GM23248 (cell line): Measurements from ENCODE around the gene PITPNB. TPM values are rescaled to one million over a fixed set of nuclear protein-coding genes. Genes with fewer than 3 reads are reported as not detected.

ENCODE experiments used
- DNase-seq: peaks from one replicate; pipeline ENCODE4 v3.0.0-alpha.2; 2015
- H2AFZ ChIP-seq: fragments of 200-600 bp; sonication (generic); 2 replicates; pipeline ENCODE4 v1.6.1; 2016; ENCODE audit warnings: antibody characterized with exemption
- H3F3A ChIP-seq: fragments of 200-600 bp; sonication (generic); 2 replicates; pipeline ENCODE4 v1.6.1; 2016; ENCODE audit warnings: mild to moderate bottlenecking, antibody characterized with exemption, mixed run types; ENCODE audit not compliant: insufficient read depth
- H3K27ac ChIP-seq: fragments of 200-600 bp; sonication (generic); 2 replicates; pipeline ENCODE4 v1.5.1; 2016; ENCODE audit warnings: mild to moderate bottlenecking
- H3K27me3 ChIP-seq: fragments of 200-600 bp; sonication (generic); replicated peaks from 2 replicates; pipeline ENCODE4 v1.6.1; 2016; ENCODE audit warnings: mild to moderate bottlenecking; ENCODE audit not compliant: insufficient read depth
- H3K36me3 ChIP-seq: fragments of 200-600 bp; sonication (generic); 2 replicates; pipeline ENCODE4 v1.6.1; 2016; ENCODE audit warnings: low read depth, mild to moderate bottlenecking
- H3K4me1 ChIP-seq: fragments of 200-600 bp; sonication (generic); 2 replicates; pipeline ENCODE4 v1.6.1; 2016; ENCODE audit warnings: mild to moderate bottlenecking; ENCODE audit not compliant: insufficient read depth
- H3K4me2 ChIP-seq: fragments of 200-600 bp; sonication (generic); one replicate; pipeline ENCODE4 v1.6.1; 2016; ENCODE audit warnings: mild to moderate bottlenecking; ENCODE audit not compliant: unreplicated experiment
- H3K4me3 ChIP-seq: fragments of 200-600 bp; sonication (generic); 2 replicates; pipeline ENCODE4 v1.5.1; 2016; ENCODE audit warnings: mild to moderate bottlenecking
- H3K79me2 ChIP-seq: fragments of 200-600 bp; sonication (generic); 2 replicates; pipeline ENCODE4 v1.6.1; 2016; ENCODE audit warnings: mild to moderate bottlenecking; ENCODE audit not compliant: insufficient read depth
- H3K9ac ChIP-seq: fragments of 200-600 bp; sonication (generic); 2 replicates; pipeline ENCODE4 v1.6.1; 2016; ENCODE audit warnings: mild to moderate bottlenecking
- H3K9me2 ChIP-seq: fragments of 200-600 bp; sonication (generic); 2 replicates; pipeline ENCODE4 v1.6.1; 2016; ENCODE audit warnings: mixed run types, mild to moderate bottlenecking, moderate library complexity; ENCODE audit not compliant: insufficient read depth
- H3K9me3 ChIP-seq: fragments of 200-600 bp; sonication (generic); one replicate; pipeline ENCODE4 v1.6.1; 2017; ENCODE audit warnings: low read depth
- H4K20me1 ChIP-seq: fragments of 200-600 bp; sonication (generic); 2 replicates; pipeline ENCODE4 v1.6.0; 2016; ENCODE audit not compliant: insufficient read depth
- EZH2 ChIP-seq: fragments of 200-600 bp; sonication (generic); IDR thresholded peaks from 2 replicates; pipeline ENCODE4 v1.6.1; 2018; ENCODE audit warnings: antibody characterized with exemption, mild to moderate bottlenecking; ENCODE audit not compliant: insufficient read depth, poor library complexity, severe bottlenecking
- EZH2phosphoT487 ChIP-seq: fragments of 200-600 bp; sonication (generic); IDR thresholded peaks from 2 replicates; pipeline ENCODE4 v1.6.1; 2018; ENCODE audit warnings: antibody characterized with exemption, moderate library complexity, mild to moderate bottlenecking, low read depth; ENCODE audit not compliant: insufficient read depth
- WGBS, 2 experiments: methylation state at CpG; one replicate each; pipeline ENCODE4 v1.1.6; 2015 to 2017; ENCODE audit warnings: low lambda C conversion rate in 2 of 2, low coverage in 1 of 2; ENCODE audit errors: missing lambda C conversion rate in 2 of 2; 5-methylcytosine and 5-hydroxymethylcytosine counted together
- in situ Hi-C: fragments of 300-500 bp; cut with MboI; formaldehyde crosslinking; loops from 2 replicates; pipeline ENCODE4 v1.15.0; 2020
- polyA plus RNA-seq: library from polyadenylated mRNA; unstranded; fragments of >200 nt; fragmentation: Nextera tagmentation; extraction: Ambion mirVana; gene quantifications from 2 replicates; pipeline ENCODE4 v1.2.1, GENCODE V29; 2016
- total RNA-seq: library from RNA; depleted of rRNA; stranded (reverse); fragments of >200 nt; shearing (Covaris generic); gene quantifications from 2 replicates; pipeline ENCODE4 v1.2.3, GENCODE V29; 2014

Gene PITPNB
- total and polyA plus RNA-seq, 2 experiments from 2014 or later, result 17.7 to 82.1 TPM

GRCh38 chr22:27880778-27881394 is 38.2 kb downstream of the PITPNB start:
- DNase-seq, result peak; percentile 76
- Histone ChIP-seq H3K27ac (peak overlapping the region; percentile 16; the same call in 1 of the 2 replicates), H3K4me2 (no peak overlapping the region), H3K27me3 (no peaks in the 10 kb centered on the region), H3K9ac (0 out of 2 replicates have a peak overlapping the region, but pooled peaks have one; percentile 2), H2AFZ (no peak overlapping the region), H3K9me2 (no peaks in the 10 kb centered on the region), H3K4me1 (peaks cover 57% of the 10 kb centered on the region), H3K4me3 (no peak overlapping the region), H3K79me2 (peaks cover 73% of the 10 kb centered on the region), H3K36me3 (no peaks in the 10 kb centered on the region), H3F3A (peaks cover 25% of the 10 kb centered on the region), H3K9me3 (no peaks in the 10 kb centered on the region), H4K20me1 (peaks cover 6% of the 10 kb centered on the region; the same call in 1 of the 2 replicates)
- no peak for TF ChIP-seq EZH2phosphoT487
- TF ChIP-seq EZH2, result no peak
- in situ Hi-C loops, result no loop called here
- 12 to 16% methylated on average over 6 of the region's 6 CpGs for WGBS, 2 experiments

GRCh38 chr22:27879923-27880322 is 39.1 kb downstream of the PITPNB start:
- H3K79me2 ChIP-seq, result peaks cover 83% of the 10 kb centered on the region
- no peak overlapping the region for H3K4me2 ChIP-seq
- H3K9me3 ChIP-seq, result no peaks in the 10 kb centered on the region
- H3K4me3 ChIP-seq, result no peak overlapping the region
- DNase-seq, result peak; percentile 76
- H3K36me3 ChIP-seq, result no peaks in the 10 kb centered on the region
- in situ Hi-C loops, result no loop called here
- TF ChIP-seq EZH2 (no peak), EZH2phosphoT487 (no peak)
- no peak overlapping the region for H3K27ac ChIP-seq
- WGBS, 2 experiments, result 80 to 89% methylated on average over 1 of the region's 1 CpG
- H4K20me1 ChIP-seq, result peaks cover 4% of the 10 kb centered on the region; the same call in 1 of the 2 replicates
- H3K9ac ChIP-seq, result no peak overlapping the region
- no peaks in the 10 kb centered on the region for H3K9me2 ChIP-seq
- peaks cover 53% of the 10 kb centered on the region for H3K4me1 ChIP-seq
- peaks cover 18% of the 10 kb centered on the region for H3F3A ChIP-seq
- no peak overlapping the region for H2AFZ ChIP-seq
- no peaks in the 10 kb centered on the region for H3K27me3 ChIP-seq

- H3K27me3 ChIP-seq, result no peaks in the 10 kb centered on the region
- H4K20me1 ChIP-seq, result peaks cover 4% of the 10 kb centered on the region; the same call in 1 of the 2 replicates
- peaks cover 49% of the 10 kb centered on the region for H3K4me1 ChIP-seq
- no peaks in the 10 kb centered on the region for H3K9me2 ChIP-seq
- TF ChIP-seq EZH2phosphoT487 (no peak), EZH2 (no peak)
- H3K4me2 ChIP-seq, result no peak overlapping the region
- DNase-seq, result no peak
- in situ Hi-C loops, result no loop called here
- H3K27ac ChIP-seq, result no peak overlapping the region
- H3K9ac ChIP-seq, result no peak overlapping the region
- no peaks in the 10 kb centered on the region for H3K9me3 ChIP-seq
- 0 out of 2 replicates have a peak, but pooled peaks cover 1% of the 10 kb centered on the region for H3K36me3 ChIP-seq
- no peak overlapping the region for H3K4me3 ChIP-seq
- peaks cover 84% of the 10 kb centered on the region for H3K79me2 ChIP-seq
- H3F3A ChIP-seq, result peaks cover 18% of the 10 kb centered on the region
- no peak overlapping the region for H2AFZ ChIP-seq
These were observed 40.5 kb downstream of the PITPNB start for GRCh38 chr22:27878541-27878940.

- H3K36me3 ChIP-seq, result peaks cover 7% of the 10 kb centered on the region; the same call in 1 of the 2 replicates
- peaks cover 18% of the 10 kb centered on the region for H3F3A ChIP-seq
- peak overlapping the region; percentile 9; the same call in 1 of the 2 replicates for H3K9ac ChIP-seq
- no peak for DNase-seq
- peak overlapping the region; percentile 49 for H3K4me2 ChIP-seq
- 36 to 41% methylated on average over 2 of the region's 2 CpGs for WGBS, 2 experiments
- H3K4me1 ChIP-seq, result peaks cover 49% of the 10 kb centered on the region
- no peaks in the 10 kb centered on the region for H3K9me2 ChIP-seq
- TF ChIP-seq EZH2phosphoT487, result no peak
- no peak for TF ChIP-seq EZH2
- no peak overlapping the region for H2AFZ ChIP-seq
- in situ Hi-C loops, result no loop called here
- peaks cover 4% of the 10 kb centered on the region; the same call in 1 of the 2 replicates for H4K20me1 ChIP-seq
- no peak overlapping the region for H3K27ac ChIP-seq
- no peaks in the 10 kb centered on the region for H3K27me3 ChIP-seq
- H3K79me2 ChIP-seq, result peaks cover 84% of the 10 kb centered on the region
- no peaks in the 10 kb centered on the region for H3K9me3 ChIP-seq
- no peak overlapping the region for H3K4me3 ChIP-seq
These were observed 41.6 kb downstream of the PITPNB start for GRCh38 chr22:27877501-27877900.
